Vagina (tissue), 2 donors: Measurements from ENCODE around the gene SECISBP2L. TPM values are rescaled to one million over a fixed set of nuclear protein-coding genes. Genes with fewer than 3 reads are reported as not detected.

Experiments
- DNase-seq, 2 donors: peaks; one replicate each; pipeline ENCODE4 v3.0.0-alpha.2; 2017; ENCODE audit errors: extremely low spot score in 2 of 2
- H3K27ac ChIP-seq: fragments of 200-600 bp; sonication (generic); one replicate; pipeline ENCODE4 v1.5.1; 2019
- H3K27me3 ChIP-seq: fragments of 200-600 bp; sonication (generic); one replicate; pipeline ENCODE4 v1.5.1; 2019
- H3K36me3 ChIP-seq, 2 donors: fragments of 200-600 bp; sonication (generic); one replicate each; pipeline ENCODE4 v1.5.1; 2017 to 2019
- H3K4me1 ChIP-seq: fragments of 200-600 bp; sonication (generic); one replicate; pipeline ENCODE4 v1.5.1; 2019
- H3K4me3 ChIP-seq, 2 donors: fragments of 200-600 bp; sonication (generic); 1 replicate in 1 of 2; 2 replicates in 1 of 2; pipeline ENCODE4 v1.5.1; 2016 to 2019
- H3K9me3 ChIP-seq: fragments of 200-600 bp; sonication (generic); one replicate; pipeline ENCODE4 v1.5.1; 2019
- POLR2A ChIP-seq, 2 donors: fragments of 450-650 bp; IDR thresholded peaks; one replicate each; pipeline ENCODE4 v1.6.1; 2017; ENCODE audit warnings: antibody characterized with exemption in 2 of 2, mild to moderate bottlenecking in 2 of 2, moderate library complexity in 2 of 2
- POLR2AphosphoS5 ChIP-seq, 2 donors: sonication (generic); formaldehyde crosslinking; IDR thresholded peaks; one replicate each; pipeline ENCODE4 v1.9.0; 2017; ENCODE audit warnings: antibody characterized with exemption in 2 of 2, mild to moderate bottlenecking in 2 of 2, low read depth in 1 of 2; ENCODE audit not compliant: insufficient read depth in 1 of 2
- intact Hi-C: fragments of 100-400 bp; cut with DNase I; formaldehyde crosslinking; loops from one replicate; pipeline ENCODE4 v1.15.1; 2023
- total RNA-seq: library from RNA; depleted of rRNA; stranded (reverse); fragments of >200 nt; gene quantifications from one replicate; pipeline ENCODE4 v1.2.3, GENCODE V29; 2016
- TF ChIP-seq, protein P1 (sequence below), 3 experiments: fragments of 450-650 bp in 2 of 3; fragments of 200-600 bp in 1 of 3; sonication (generic) in 1 of 3; IDR thresholded peaks; one replicate each; pipeline ENCODE4 v1.5.1; 2017 to 2019; ENCODE audit warnings: antibody characterized with exemption in 3 of 3, mild to moderate bottlenecking in 2 of 3, moderate library complexity in 2 of 3

SECISBP2L gene
- total RNA-seq, 1 donor from 2014 or later: 24.3 TPM

DNA sequence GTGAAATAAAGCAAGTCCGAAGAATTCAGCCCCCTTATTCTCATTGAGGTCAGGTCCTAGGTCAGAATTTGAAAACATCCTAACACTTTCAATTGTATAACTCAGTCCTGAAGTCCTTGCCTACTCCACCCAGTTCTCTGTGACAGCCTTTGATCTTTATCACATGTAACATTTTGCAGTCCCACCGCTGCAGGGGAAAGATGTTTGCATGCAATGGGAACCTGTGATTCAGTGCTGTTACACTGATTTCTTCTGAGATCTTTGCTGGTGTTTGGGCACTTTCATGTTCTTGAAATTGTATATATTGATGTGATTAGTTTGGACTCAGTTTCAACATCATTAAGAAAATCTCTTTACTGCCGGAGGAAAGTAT lies 18.0 kb upstream of the SECISBP2L start:
- intact Hi-C loops: no loop called here
- Histone ChIP-seq H3K27me3 (no peaks in the 10 kb centered on the region), H3K27ac (no peak overlapping the region), H3K36me3 (no peaks in the 10 kb centered on the region), H3K4me3 (no peak overlapping the region), H3K4me1 (no peaks in the 10 kb centered on the region), H3K9me3 (no peaks in the 10 kb centered on the region)
- no peak for DNase-seq
- TF ChIP-seq POLR2AphosphoS5 (IDR thresholded peaks at IDR 0.05; ENCODE audit: insufficient read depth in 1 of 2, low read depth in 1 of 2) (no peak), POLR2A (IDR thresholded peaks at IDR 0.05) (no peak)
- TF ChIP-seq, protein P1, sequence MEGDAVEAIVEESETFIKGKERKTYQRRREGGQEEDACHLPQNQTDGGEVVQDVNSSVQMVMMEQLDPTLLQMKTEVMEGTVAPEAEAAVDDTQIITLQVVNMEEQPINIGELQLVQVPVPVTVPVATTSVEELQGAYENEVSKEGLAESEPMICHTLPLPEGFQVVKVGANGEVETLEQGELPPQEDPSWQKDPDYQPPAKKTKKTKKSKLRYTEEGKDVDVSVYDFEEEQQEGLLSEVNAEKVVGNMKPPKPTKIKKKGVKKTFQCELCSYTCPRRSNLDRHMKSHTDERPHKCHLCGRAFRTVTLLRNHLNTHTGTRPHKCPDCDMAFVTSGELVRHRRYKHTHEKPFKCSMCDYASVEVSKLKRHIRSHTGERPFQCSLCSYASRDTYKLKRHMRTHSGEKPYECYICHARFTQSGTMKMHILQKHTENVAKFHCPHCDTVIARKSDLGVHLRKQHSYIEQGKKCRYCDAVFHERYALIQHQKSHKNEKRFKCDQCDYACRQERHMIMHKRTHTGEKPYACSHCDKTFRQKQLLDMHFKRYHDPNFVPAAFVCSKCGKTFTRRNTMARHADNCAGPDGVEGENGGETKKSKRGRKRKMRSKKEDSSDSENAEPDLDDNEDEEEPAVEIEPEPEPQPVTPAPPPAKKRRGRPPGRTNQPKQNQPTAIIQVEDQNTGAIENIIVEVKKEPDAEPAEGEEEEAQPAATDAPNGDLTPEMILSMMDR (IDR thresholded peaks at IDR 0.05): no peak

DNA sequence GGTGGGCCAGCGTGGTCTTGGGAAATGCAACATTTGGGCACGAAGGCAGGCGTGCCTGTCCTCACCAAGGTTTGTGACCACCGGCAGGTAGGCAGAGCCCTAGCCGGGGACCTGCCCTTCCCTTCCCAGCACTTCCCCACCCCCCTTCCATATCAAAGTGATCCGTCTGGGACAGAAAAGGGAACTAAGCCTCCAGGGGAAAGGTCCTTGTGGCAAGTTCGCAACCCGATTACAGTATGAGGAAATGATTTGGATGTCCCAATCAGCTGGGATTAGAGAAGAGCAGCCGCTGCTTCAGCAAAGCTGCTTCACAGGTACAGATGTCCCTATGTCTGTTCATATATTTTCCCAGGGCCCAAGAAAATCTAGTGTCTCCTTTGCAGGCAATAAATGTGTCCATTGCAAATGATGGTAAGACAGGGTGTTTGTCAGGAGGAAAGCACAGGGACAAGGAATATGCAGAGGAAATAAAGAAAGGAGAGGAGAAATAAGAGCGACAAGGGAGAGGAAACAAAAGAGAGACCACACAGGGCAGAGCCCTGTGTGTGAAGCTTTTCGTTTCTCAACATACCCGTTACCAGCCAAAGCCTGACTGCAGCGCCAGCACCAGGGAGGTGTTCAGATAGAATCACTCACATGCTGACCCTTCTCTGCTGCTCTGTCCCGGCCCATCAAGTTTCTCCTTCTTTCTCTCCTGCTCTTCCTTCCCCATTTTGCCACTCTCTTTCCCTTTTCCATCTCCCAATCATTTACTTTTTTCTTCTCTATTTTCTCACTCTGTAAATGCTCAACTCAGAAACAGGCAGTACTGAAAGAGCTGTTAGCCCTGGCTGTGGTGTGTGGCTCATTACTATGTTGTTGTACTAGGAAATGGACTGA lies 17.4 kb upstream of the SECISBP2L start:
- Histone ChIP-seq H3K4me1 (no peaks in the 10 kb centered on the region), H3K27ac (no peak overlapping the region), H3K9me3 (no peaks in the 10 kb centered on the region), H3K27me3 (no peaks in the 10 kb centered on the region), H3K4me3 (no peak overlapping the region), H3K36me3 (no peaks in the 10 kb centered on the region)
- TF ChIP-seq POLR2AphosphoS5 (IDR thresholded peaks at IDR 0.05; ENCODE audit: insufficient read depth in 1 of 2, low read depth in 1 of 2): no peak
- TF ChIP-seq POLR2A (IDR thresholded peaks at IDR 0.05): no peak
- TF ChIP-seq, protein P1 (IDR thresholded peaks at IDR 0.05): no peak
- intact Hi-C loops: no loop called here
- DNase-seq: no peak

DNA sequence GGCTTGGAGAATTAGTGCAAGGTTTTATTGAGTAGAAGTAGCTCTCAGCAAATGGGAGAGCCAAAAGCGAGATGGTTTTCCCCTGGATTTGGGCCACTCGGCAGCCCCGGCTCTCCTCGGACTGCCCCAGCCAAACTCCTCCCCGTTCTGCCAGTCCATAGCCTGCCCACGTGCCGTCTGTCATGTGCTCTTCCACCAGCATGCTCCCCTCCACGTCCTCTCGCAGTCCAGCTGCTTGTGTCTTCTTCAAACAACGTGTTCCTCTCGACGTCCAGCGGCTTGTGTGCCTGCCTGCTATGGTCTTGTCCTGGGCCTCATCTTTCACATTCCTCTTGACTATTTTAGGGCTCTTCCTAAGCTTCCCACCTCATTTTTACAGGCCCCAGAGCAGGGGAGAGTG lies 16.7 kb upstream of the SECISBP2L start:
- Histone ChIP-seq H3K27me3 (no peaks in the 10 kb centered on the region), H3K4me3 (no peak overlapping the region), H3K27ac (no peak overlapping the region), H3K4me1 (no peaks in the 10 kb centered on the region), H3K9me3 (no peaks in the 10 kb centered on the region), H3K36me3 (no peaks in the 10 kb centered on the region)
- DNase-seq: no peak
- intact Hi-C loops: no loop called here
- TF ChIP-seq POLR2AphosphoS5 (IDR thresholded peaks at IDR 0.05; ENCODE audit: insufficient read depth in 1 of 2, low read depth in 1 of 2): no peak
- TF ChIP-seq, protein P1 (IDR thresholded peaks at IDR 0.05): no peak
- TF ChIP-seq POLR2A (IDR thresholded peaks at IDR 0.05): no peak

DNA sequence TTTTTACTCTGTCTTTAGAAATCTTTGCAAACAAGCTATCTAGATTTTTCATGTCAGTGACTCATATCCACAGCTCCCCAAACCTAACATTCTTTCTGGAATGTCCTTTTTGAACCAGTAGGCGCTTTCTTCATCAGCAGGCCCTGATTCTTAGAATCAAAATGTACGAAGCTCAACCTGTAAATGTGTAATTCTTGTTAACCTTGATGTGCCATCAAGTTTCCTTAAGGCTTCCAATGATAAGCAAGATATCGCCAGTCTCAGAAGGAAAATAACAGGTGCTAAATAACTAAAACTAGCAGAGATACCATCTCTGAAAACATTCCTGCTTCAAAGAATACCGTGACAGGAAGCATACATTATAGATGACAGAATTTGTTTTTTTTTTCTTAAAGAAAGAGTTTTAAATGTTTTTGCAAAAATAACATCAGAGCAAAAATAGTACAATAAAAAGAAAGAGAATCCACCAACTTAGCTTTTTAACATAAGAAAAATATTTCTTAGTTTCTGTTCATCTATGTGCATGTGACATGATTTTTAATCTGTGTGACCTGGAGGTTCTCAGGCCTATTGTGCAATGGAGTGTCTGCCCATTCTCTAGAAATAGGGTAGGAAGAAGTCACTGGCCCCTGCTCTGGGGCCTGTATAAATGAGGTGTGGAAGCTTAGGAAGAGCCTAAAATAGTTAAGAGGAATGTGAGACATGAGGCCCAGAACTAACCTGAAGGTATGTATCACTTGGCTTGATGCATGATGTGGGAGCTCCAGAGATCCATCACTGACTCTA lies 14.7 kb upstream of the SECISBP2L start:
- Histone ChIP-seq H3K36me3 (no peaks in the 10 kb centered on the region), H3K27me3 (no peaks in the 10 kb centered on the region), H3K4me3 (no peak overlapping the region), H3K4me1 (no peaks in the 10 kb centered on the region), H3K9me3 (no peaks in the 10 kb centered on the region), H3K27ac (no peak overlapping the region)
- TF ChIP-seq, protein P1 (IDR thresholded peaks at IDR 0.05): no peak
- no peak for TF ChIP-seq POLR2AphosphoS5 (IDR thresholded peaks at IDR 0.05; ENCODE audit: insufficient read depth in 1 of 2, low read depth in 1 of 2)
- no peak for TF ChIP-seq POLR2A (IDR thresholded peaks at IDR 0.05)
- intact Hi-C loops: no loop called here
- no peak for DNase-seq
